ENCODE results near the gene SH3RF3.

Gene SH3RF3

DNA sequence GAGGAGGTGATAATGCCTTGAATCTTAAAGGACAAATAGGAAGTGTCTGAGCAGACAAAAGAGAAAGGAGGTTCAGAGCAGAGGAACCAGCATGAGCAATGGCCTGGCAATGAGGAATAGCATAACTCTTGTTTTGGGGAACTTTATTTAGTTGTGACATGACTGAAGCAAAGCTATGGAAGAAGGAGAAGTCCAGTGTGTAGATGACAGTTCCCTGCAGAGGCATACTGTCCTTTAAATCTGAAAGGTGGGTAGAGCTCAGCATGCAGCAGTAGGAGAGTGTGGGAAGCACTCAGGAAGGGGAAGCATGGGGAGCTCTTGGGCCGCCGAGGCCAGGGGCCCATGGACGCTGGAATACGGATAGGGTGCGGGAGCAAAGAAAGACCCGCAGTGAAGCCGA lies 311.0 kb downstream of the SH3RF3 start:
- DNase-seq, result no peak

DNA sequence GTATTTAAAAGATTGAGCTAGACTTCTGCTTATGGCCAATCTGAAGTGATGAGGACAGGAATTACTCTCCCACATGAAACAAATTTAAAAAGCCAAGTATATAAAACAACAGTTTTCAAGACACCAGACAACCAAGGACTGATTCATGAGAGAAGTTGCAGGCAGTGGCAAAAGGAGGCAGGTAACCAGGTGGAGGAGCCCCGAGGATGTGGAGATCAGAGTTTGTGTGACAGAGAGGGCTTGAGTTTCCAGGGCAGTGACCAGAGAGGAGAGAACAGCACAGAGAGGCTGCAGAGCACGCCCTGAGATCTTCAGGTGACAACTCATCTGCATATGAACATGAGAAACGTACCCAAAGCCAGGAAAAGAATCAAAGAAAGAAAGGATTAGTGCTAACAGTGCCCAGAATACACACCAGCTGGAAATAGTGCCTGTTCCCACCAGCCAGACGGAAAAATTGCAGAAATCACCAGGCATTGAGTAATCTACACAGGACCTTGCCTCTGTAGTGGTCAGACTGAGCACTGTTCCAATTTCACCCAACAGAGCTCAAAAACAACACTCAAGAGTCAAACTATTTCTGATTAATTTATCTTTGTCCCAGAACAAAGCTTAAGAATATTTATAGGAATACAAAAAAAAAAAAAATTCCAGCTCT lies 311.6 kb downstream of the SH3RF3 start:
- peak in 1 of 58 donors; percentile 20 for DNase-seq

DNA sequence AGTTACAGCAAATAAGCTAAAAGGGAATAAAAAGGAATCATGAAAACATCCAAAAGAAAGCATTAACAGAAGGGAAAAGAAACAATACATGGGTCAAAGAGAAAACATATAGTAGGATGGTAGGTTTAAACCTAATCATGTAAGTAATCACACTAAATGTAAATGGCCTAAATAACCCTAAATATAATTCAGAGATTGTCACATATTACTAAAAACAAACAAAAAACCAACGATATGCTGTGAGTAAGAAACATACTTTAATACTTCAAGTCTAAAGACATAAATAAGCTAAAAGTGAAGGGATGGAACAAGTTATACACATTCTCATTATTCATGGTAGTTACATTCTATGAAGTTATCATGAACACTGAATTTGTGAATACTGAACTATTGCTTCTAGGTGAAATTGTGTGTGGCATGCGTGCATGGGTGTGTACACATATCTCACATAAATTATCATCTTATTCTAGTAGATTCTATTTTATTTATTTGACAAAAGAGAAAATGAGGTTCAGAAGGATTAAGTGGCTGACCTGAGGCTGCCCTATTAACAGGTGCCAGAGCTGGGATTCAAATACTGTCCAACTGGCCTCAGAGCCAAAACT lies 313.8 kb downstream of the SH3RF3 start:
- DNase-seq, result no peak

DNA sequence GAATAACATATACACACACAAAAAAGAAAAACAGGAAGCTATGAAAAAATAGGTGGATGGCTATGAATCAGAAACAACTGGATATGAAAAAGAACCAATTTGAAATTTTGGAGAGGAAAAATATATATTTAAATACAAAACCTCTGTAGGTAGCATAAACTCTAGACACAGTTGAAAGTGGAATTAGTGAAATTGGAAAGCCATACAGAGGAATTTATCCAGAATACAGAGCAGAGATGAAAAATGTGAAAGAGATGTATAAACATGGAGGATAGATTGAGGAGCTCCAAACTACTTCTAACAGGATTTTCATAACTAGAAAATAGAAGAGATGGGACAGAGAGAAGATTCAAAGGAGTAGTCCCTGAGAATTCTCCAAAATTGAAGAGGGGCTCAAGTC lies 315.9 kb downstream of the SH3RF3 start:
- no peak for DNase-seq

DNA sequence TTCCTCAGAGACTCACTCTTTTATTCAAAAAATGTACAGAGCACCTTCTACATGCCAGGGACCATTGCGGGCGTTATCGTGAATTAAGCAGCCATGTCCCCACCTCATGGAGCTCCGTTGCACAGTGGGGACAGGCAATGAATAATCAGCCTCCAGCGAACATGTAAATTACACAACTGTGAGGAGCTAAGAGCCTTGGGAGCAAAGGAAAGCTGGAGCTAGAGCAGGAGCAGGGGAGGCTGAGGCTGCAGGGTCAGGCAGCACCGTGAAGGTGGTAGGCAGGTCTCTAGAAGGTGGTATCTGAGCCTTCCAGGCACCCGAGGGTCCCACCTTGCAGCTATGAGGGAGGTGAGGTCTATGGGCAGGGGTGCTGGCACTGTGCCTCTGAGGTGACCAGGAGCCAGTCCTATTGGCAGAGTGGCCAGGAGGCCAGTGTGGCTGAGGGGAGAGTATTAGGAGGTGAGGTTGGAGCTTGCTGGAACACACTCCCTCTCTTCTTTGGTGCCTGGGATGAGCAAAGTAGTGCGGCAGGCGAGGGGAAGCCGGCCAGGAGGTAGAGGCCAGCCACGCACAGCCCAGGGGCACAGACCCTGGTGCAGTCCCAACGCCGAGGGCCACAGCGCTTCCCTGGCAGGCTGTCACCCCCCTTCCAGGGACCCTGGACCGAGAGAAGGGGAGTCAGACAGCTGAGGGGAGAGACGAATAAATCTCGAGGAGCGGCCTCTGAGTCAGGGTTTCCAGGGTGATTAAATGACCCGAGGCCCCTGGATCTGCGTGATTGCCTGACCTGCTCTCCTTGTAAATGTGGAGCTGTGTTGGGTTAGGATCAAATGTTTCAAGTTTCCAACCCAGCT lies 317.5 kb downstream of the SH3RF3 start:
- no peak for DNase-seq

DNA sequence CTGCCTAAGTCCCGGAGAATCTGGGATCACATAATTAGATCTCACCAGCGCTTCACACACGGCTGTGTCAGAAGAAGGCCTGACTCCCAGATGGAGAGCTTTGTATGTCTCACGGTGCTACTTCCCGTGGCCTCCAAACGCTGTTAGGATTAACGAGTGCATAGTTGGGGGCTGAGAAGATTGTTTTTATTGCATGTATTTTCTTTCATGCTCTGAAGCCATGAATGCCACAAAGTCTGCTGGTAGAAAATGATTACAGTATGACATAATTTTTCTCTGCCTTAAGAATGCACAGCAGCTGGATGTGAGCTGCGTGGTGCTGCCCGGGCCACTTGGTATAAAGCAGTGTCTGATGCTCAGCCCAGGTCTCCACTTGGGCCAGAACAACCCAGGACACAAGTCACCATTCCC lies 318.3 kb downstream of the SH3RF3 start:
- DNase-seq, result peak in 3 of 58 donors; percentile 14 to 47 (median 20)

DNA sequence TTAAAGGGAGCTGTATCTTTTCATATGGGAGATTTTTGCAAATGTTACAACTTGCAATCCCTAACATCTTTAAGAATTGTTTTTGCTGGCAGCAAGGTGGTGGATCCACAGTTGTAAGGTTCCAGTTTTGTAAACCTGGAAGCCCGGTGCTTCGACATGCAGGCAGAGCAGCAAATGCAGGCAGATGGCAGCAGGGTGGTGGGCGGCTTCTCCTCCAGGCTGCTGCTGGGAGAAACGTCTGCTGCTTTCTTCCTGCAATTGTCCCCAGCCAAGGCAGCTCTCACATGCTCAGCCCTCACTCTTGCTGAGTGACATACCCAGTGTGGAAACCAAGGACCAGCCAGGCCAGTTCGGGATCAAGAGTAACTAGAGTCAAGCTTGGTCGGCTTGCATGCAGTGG lies 318.8 kb downstream of the SH3RF3 start:
- DNase-seq, result peak in 27 of 58 donors; percentile 14 to 78 (median 51)

DNA sequence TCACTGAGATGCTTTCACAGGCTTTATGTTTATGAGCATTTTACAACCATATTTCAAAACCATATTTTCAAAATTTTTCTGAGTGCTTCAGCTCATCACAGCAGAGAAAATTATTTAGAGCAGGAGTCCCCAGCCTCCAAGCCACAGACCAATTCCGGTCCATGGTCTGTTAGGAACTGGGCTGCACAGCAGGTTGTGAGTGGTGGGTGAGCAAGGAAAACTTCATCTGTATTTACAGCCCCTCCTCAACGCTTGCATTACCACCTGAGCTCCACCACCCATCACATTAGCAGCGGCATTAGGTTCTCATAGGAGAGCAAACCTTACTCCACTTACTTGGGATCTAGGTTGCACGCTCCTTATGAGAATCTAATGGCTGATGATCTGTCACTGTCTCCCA lies 319.2 kb downstream of the SH3RF3 start:
- no peak for DNase-seq

DNA sequence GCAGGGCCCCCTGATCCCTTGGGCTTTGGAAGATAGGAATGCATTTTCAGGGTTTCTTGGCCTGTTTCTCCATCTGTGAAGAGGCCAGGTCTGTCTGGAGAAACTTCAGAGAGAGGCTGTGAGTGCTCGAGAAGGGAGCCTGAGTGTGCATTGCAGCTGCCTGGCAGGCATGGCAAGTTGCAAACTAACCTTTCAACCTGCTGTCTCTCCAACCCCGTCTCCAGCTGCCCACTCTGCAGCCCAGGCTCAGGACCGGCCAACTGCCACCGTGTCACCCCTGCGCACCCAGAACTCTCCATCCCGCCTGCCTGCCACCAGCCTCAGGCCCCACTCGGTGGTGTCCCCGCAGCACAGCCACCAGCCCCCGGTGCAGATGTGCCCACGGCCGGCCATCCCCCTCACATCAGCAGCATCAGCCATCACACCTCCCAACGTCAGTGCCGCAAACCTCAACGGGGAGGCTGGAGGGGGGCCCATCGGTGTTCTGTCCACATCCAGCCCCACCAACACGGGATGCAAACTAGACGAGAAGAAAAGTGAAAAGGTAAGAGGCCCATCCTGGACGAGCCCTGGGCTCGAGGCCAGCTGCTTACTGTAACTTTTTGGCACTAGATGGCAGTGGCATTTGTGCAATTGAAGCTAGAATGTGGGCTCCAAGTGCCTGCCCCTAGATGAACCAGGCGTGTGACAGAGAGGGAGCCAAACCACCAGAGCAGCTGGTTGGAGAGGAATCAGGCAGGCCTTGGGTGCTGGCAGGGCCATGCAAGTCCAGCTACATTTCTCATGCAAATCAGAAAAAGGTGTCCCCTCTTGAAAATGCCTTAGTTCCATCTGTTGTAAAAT lies 320.2 kb downstream of the SH3RF3 start:
- DNase-seq, result peak in 19 of 58 donors; percentile 14 to 69 (median 33)

DNA sequence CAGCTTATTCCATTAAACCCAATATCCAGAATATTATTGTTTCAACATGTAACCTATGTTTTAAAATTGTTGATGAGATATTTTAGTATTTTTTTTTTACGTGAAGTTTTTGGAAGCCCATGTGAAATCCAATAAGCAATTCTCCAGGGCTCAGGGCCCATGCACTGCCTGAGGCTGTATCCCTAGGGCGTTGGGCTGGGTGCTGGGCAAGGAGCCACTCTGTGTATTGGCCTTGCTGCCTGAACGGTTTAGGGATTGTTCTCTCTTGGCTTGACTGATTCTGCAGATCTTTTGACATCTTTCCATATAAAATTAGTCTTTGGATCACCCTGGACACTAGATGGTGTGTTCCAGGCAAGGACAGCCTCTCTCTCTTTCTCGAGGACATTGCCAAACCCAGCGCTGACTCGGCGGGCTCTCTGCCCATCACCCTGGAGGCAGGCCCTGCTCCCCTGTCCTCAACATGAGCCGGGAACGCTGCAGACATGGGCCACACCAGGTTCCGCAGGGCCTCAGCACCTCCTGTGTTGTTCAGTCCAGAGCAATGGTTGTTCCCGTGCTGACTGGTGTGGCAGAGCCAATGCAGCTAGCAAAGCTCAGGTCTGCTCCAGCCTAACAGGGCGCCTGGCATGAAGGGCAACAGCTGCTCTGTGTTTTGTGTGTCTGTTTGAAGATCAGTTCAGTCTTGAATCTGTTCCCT lies 321.7 kb downstream of the SH3RF3 start:
- peak in 11 of 58 donors; percentile 17 to 55 (median 28) for DNase-seq

DNA sequence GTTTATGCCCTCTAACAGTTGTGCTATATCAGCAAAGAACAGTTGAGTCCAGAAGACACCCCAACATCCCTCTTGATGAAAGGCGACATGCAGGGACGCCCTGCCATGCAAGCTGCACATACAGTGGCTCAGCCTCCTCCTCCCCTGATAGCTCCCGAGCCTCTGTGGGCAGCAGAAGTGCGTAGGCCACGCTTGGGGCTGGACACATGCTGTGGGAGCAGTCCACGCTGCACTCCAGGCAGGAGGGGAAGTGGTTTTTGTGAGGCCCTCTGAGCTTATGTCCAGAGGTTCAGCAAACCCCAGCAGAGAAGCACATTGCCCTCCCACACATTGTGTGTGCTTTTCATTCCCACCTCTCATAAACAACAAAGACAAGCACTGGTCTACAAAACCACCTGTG lies 322.7 kb downstream of the SH3RF3 start:
- peak in 9 of 58 donors; percentile 12 to 51 (median 27) for DNase-seq

DNA sequence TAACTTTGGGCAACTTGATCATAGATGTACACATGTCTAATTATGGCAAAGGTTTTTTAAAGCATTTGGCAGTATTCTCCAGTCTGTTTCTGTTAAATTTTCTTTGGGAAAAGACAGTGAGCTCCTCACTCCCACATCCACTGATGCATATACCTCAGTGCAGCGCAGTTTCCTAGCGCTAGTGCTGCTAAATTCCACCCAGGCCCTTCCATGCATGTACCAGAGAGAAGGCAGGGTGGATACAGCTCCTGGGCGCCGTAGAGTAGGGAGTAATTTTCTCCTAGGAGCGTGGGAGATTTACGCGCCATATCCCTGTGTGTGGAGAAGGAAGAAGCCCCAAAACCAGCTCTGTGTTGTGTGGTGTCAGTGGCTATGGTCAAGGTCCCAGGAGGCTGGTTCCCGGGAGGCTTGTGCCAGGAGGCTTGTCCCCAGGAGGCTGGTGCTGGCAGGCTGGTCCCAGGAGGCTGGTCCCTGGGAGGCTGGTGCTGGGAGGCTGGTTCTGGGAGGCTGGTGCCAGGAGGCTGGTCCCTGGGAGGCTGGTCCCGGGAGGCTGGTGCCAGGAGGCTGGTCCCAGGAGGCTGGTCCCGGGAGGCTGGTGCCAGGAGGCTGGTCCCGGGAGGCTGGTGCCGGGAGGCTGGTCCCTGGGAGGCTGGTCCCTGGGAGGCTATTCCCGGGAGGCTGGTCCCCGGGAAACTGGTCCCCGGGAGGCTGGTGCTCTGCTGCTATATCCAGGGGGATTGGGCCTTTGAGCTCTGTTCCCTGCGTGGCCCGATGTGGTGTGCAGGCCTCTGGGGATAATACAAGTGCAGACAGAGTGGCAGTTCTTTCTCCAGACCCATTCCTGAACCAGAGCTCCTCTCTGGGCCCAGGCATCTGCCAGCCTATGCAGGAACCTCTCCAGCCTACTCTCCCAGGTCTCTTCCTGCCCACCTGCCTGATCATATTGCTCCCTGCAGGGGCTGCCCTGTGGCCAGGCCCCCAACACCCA lies 323.6 kb downstream of the SH3RF3 start:
- DNase-seq, result peak in 6 of 58 donors; percentile 7 to 43 (median 28)

DNA sequence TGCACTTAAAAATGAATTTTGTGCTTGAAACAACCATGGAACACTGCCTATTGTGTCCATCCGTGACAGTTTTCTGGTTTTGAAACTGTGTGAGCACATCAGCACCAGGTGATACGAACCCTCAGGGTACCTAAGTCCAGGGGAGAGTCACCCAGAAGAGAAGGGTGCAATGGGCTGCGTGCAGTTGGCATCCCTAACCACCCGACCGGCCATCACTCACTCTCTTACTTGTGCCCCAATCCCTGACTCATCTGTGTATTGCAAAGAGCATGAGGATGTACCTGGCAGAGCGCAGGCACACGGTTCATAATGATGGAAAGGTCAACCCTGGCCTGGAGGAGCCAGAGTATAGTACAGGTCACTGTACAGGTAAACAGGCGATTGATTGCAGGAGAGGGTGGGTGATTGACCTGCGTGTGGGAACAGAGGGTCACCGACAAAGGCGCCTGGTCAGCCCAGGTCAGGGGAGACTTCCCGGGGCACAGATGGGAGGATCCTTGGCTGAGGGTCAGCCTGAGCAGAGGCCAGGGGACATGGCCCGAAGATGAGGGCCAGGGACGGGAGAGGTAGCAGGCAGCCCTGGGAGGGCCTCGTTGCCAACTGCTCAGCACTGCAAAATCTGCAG lies 324.5 kb downstream of the SH3RF3 start:
- no peak for DNase-seq

DNA sequence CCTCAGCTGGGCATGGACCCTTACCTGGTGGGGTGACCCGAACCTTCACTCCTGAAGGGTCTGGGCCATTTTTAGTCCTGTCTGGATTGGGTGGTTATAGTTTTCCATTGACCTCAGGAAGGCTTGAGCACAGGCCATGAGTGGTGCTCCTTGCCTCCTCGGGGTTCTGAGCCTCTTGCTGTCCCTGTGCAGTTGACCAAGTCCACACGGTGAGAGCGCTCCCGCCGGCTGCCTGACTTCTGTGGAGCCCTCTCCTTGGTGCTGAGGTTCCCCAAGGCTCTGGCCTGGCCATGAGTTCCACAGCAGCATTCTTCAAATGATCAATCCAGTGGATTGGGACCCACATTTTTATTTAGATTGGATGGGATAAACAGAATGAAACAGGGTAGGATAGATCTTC lies 325.3 kb downstream of the SH3RF3 start:
- DNase-seq, result no peak

DNA sequence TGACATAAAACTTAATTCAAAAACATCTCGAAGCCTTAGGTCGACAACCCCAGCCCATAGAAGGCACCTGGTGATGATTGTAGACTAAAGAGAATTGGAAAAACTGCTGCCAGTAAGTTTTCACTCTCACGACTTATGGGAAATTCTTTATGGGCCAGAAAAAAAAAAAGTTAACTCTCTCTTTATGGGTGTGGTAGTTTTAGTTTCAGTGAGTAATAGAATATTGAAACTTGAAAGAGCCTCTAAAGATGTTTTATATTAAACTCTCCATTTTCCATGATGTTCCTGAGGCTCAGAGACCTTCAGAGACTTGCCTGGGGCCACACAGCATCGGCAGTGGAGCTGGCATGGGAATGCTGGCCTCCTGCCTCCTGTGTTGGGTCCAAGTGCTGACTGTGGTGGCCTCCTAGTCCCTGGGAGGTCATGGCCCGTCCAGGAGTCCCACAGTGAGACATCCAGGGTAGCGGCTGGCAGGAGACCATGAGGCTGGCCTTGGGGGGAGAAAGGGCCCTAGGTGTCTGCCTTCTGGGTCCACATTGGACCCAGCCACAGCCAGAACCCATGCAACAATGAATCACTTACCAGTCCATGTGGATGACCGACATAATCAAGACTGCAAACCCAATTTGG lies 325.9 kb downstream of the SH3RF3 start:
- DNase-seq, result no peak

DNA sequence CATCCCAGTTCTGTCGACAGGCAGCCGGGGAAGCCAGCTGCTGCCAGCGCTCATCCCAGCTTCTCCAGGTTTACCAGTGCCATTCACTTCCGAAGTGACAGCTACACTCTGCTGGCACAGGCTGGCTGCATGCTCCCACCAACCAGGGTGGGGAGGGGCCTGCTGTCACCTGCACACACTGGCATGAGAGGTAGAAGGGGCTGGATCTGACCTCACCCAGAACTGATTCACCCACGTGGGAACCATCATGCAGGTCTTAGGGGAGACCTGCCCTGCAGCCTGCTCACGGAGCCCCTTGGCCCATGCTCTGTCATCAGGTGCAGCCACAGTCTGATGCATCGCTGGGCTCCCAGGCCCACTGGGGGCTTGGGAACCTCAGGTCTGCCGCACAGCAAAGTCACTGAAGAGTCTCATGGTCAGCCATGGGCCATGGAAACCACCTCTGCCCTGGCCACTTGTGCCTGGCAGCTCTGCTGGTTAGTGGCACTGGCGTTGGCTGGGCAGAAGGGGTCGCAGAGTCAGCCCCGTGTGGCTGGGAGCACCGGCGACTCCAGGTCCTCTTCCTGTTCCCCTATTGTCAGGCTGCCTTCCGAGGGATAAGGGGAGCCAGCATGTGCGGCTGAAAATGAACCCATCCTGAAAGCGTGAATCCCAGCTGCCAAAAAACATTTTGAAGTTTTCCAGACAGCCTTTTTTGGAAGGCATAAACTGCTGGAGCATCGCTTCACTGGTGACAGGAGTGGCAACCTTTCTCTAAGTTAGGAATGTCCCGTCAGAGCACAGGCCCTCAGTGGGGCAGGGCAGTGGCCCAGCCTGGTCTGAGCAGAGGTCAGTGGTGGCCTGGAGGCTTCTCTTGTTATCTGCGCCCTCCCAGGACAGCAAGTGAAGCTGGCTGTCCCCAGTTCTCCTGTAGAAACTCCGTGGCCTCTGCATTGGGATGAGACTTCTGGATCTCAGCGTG lies 327.0 kb downstream of the SH3RF3 start:
- DNase-seq, result no peak

DNA sequence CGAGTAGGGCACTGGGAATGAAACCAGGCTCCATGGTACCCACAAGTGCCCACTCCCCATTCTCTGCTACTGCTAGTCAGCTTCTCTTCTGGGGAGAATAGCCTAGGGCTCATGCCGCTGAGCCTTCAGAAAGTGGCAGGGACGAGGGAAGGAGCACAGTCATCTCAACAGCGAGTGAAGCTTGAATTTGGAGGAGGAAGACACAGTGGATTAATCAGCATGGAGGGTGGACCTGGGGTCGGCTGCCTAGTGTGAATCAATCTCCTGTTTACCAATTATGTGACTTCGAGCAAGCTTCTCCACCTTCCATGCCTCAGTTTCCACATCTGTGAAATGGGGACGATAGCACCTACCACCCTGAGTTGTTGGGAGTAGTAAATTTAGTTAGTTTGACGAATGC lies 327.8 kb downstream of the SH3RF3 start:
- DNase-seq, result no peak

All from anterior cingulate cortex (tissue), 58 donors.